Measurements from ENCODE around the gene IRAK2. TPM values are rescaled to one million over a fixed set of nuclear protein-coding genes. Genes with fewer than 3 reads are reported as not detected.

Gene IRAK2
- total and polyA plus RNA-seq, 2 of the 8 experiments (the other 6 are each of a cell fraction or from before 2014, with no cell fraction given), result 1.5 TPM

GRCh38 chr3:10280571-10280970, 115.9 kb downstream of the IRAK2 start:
- TF ChIP-seq NANOG (IDR thresholded peaks at IDR 0.05; ENCODE audit: insufficient read depth, low read depth, low read length, poor library complexity, severe bottlenecking), result no peak
- no peak for TF ChIP-seq CBX5 (IDR thresholded peaks at IDR 0.05; ENCODE audit: low read depth, low read length)
- TF ChIP-seq PHF8 (conservative IDR thresholded peaks at IDR 0.05; ENCODE audit: low read depth, low read length), result no peak
- no peak for TF ChIP-seq CREB1 (IDR thresholded peaks at IDR 0.05)
- TF ChIP-seq BCL11A (IDR thresholded peaks at IDR 0.05; ENCODE audit: low read depth in 2 of 2, low read length in 2 of 2), result no peak
- no peak for TF ChIP-seq SP1 (IDR thresholded peaks at IDR 0.05; ENCODE audit: low read depth, low read length)
- TF ChIP-seq SP4 (IDR thresholded peaks at IDR 0.05; ENCODE audit: low read length), result no peak
- ChIA-PET POLR2A (ENCODE audit: partially characterized antibody) (interaction anchor here (0.7 to 1.4 kb wide), 2 partner anchors 11 to 32 kb away, joined by 3 read pairs; partner anchors contain the start of gene TATDN2), CTCF (ENCODE audit: partially characterized antibody) (interaction anchor here (0.6 to 2.1 kb wide), 9 partner anchors 10 to 201 kb away, joined by 3 to 7 read pairs (median 4); partner anchors contain the start of gene TATDN2)
- Histone ChIP-seq H3K79me1 (ENCODE audit: low read depth, low read length) (peaks cover 3% of the 10 kb centered on the region; the same call in 1 of the 2 replicates), H4K91ac (replicated peaks; ENCODE audit: insufficient read length, low read length) (no peak overlapping the region), H3K18ac (ENCODE audit: extremely low read depth, low read length) (no peak overlapping the region), H3K23me2 (ENCODE audit: low read depth, low read length) (no peaks in the 10 kb centered on the region), H3K4me2 (ENCODE audit: insufficient read depth in 1 of 2, low read depth in 2 of 2, low read length in 2 of 2) (no peak overlapping the region), H4K20me1 (replicated peaks in 1 of 2; ENCODE audit: control insufficient read depth in 1 of 2, insufficient read depth in 2 of 2, low read length in 2 of 2) (peaks cover 0 to 10% of the 10 kb centered on the region in 2 experiments), H4K8ac (ENCODE audit: extremely low read depth, insufficient read depth, low read length) (no peak overlapping the region), H2BK20ac (ENCODE audit: low read length) (no peak overlapping the region), H3K36me3 (ENCODE audit: control insufficient read depth in 2 of 4, insufficient read depth in 4 of 4, low read length in 3 of 4) (peaks cover 0 to 32% (median 21%) of the 10 kb centered on the region in 4 experiments), H3K56ac (replicated peaks; ENCODE audit: insufficient read length, low read depth, low read length) (no peak overlapping the region), H3K4ac (replicated peaks; ENCODE audit: insufficient read length, low read depth, low read length) (no peak overlapping the region), H3K4me1 (replicated peaks in 1 of 4; ENCODE audit: control insufficient read depth in 3 of 4, insufficient read depth in 4 of 4, low read length in 3 of 4) (no peaks in the 10 kb centered on the region), H3K79me2 (ENCODE audit: control insufficient read depth in 1 of 2, insufficient read depth in 2 of 2, low read length in 2 of 2) (peaks cover 0 to 2% of the 10 kb centered on the region in 2 experiments; a peak in 1 of 4 replicates), H2AFZ (ENCODE audit: low read length) (no peak overlapping the region), H4K5ac (ENCODE audit: insufficient read length, low read depth, low read length) (no peak overlapping the region), H3K9ac (replicated peaks in 1 of 4; ENCODE audit: extremely low read depth in 1 of 4, low read depth in 3 of 4, low read length in 3 of 4) (no peak overlapping the region), H3K9me3 (ENCODE audit: insufficient read depth in 2 of 2, low read depth in 1 of 2, low read length in 1 of 2) (no peaks in the 10 kb centered on the region), H2BK5ac (ENCODE audit: low read depth, low read length) (no peak overlapping the region), H3K27ac (ENCODE audit: low read depth, low read length) (no peak overlapping the region), H2AK5ac (ENCODE audit: low read depth, low read length) (no peak overlapping the region), H2BK15ac (ENCODE audit: low read length) (no peak overlapping the region), H3K4me3 (ENCODE audit: extremely low read depth in 1 of 4, insufficient read depth in 2 of 4, low read depth in 3 of 4, low read length in 4 of 4) (no peak overlapping the region), H2BK12ac (ENCODE audit: low read depth, low read length) (no peak overlapping the region), H2BK120ac (replicated peaks; ENCODE audit: low read depth, low read length) (no peak overlapping the region), H3K23ac (ENCODE audit: insufficient read length) (no peak overlapping the region), H3K14ac (ENCODE audit: insufficient read length) (no peak overlapping the region), H3K27me3 (replicated peaks in 1 of 4; ENCODE audit: control insufficient read depth in 3 of 4, extremely low read depth in 1 of 4, insufficient read depth in 3 of 4, low read length in 3 of 4) (no peaks in the 10 kb centered on the region)
- FAIRE-seq (no peak), DNase-seq (ENCODE audit: low read depth in 1 of 2, low spot score in 2 of 2) (no peak)
- 92% methylated on average over 6 of the region's 6 CpGs; no CpG with 5 or more reads in 1 of the 2 experiments for WGBS, 2 experiments (ENCODE audit: extremely low coverage in 1 of 2, insufficient coverage in 1 of 2, insufficient read length in 1 of 2, insufficient replicate concordance in 2 of 2, low coverage in 1 of 2, low lambda C conversion rate in 2 of 2, missing lambda C conversion rate in 1 of 2)

Measured in H1 (cell line).